8988T (cell line): ENCODE results near the gene LRMDA.
"Not testable (repeated sequence)": the region's sequence is repeated elsewhere in the genome, so short reads cannot be mapped to it uniquely, and the experiment has no call there.

Source experiments
- DNase-seq: peaks from one replicate; pipeline ENCODE4 v3.0.0; 2011

The LRMDA gene

DNA sequence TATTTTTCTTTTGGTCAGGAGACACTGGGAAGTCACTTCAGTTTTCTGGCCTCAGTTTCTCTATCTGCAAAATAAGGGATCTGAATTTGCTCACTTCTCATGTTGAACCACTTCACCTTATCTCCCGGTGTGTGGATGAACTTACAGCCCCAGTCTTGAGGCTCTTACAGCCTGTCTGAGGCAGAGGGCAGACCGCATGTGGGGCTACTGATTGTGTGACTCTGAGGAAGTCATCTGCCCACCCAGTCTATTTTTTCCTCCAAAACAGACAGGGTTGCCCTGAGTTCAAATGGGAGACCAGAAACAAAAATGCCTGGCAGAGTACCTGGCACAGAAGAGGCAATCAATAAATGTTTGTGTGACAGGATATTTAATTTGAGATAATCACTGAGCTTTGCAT, 78.3 kb downstream of the LRMDA start:
- no peak for DNase-seq

DNA sequence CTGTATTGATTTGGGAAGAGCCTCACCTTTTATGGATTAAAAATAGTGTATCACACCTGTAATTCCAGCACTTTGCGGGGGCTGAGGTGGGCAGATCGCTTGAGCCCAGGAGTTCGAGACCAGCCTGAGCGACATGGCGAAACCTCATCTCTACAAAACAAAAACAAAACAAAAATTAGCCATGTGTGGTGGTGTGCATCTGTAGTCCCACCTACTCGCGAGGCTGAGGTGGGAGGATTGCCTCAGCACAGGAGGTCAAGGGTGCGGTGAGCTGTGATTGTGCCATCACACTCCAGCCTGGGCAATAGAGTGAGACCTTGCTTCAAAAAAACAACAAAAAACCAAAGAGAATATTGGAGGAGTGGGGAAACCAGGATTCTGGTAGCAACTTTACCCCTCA, 79.6 kb downstream of the LRMDA start:
- no peak for DNase-seq

DNA sequence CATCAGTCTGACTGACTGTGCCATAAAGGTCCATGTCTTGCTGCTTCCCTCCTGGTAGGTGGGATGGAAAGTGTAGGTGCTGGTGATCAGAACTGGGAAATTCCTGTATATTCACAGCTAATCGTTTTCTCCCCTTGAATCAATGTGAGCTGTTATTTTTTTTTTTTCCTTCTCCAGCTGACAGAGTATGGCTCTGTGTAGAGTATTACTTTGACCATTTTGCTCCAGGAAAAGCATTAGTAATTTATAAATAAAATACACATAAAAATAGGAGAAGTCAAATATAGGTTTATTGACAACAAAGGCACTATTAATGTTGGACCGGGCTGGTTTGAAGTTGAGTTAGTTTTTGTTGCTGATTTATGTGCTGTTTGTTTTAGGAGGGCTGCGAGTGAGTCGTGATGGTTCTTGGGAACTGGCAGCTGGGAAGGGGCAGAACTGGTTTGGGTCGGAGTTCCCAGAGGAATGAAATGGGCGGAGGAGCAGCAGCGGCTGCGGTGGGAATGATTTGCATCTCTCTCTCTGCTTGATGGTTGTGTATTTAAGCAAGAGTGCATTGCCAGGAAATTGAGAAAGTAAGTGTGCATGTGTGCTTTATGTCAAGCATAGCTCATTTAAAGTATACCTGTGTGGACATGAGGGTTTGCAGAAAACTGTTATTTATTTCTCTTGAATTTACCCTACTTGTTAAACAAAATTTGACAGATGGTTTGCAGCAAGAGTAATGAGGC, 80.9 kb downstream of the LRMDA start:
- no peak for DNase-seq

DNA sequence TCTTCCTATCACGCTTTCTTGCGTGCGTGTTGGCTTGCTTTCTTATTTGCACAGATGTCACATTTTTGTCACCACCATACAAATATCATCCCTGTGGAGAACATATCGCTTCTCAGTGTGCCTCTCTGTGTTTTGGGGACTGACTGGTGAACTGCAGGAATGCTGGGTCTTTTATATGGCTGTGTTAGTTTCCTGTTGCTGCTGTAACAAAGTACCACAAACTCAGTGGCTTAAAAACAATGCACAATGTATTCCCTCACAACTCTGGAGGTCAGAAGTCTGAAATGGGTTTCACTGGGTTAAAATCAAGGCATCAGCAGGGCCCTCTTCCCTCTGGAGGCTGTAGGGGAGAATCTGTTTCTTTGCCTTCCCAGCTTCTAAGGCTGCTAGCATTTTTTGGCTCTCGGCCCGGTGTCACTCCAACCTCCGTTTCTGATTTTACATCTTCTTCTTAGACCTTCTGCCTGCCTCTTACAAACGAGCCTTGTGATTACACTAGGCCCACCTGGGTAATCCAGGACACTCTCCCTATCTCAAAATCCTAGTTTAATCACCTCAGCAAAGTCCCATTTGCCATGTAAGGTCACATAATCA, 82.0 kb downstream of the LRMDA start:
- DNase-seq = no peak

DNA sequence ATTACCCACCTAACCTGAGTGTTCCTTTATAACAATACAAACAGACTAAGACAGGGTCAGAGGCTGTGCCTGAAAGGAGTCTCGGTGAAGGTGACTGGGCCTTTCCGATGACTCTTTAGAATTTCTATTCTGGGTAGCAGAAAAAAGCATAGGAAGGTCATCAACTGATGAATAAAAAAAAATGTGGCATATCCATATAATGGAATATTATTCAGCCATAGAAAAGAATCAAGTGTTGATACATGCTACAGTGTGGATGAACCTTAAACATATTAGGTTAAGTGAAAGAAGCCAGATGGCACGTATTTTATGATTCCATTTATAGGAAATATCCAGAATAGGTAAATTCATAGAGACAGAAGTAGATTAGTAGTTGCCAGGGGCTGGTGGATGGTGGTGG, 83.4 kb downstream of the LRMDA start:
- no peak for DNase-seq

DNA sequence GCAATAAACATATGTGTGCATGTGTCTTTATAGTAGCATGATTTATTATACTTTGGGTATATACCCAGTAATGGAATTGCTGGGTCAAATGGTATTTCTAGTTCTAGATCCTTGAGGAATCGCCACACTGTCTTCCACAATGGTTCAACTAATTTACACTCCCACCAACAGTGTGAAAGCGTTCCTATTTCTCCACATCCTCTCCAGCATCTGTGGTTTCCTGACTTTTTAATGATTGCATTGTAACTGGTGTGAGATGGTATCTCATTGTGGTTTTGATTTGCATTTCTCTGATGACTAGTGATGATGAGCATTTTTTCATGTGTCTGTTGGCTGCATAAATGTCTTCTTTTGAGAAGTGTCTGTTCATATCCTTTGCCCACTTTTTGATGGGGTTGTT, 84.7 kb downstream of the LRMDA start:
- not testable (repeated sequence) for DNase-seq

DNA sequence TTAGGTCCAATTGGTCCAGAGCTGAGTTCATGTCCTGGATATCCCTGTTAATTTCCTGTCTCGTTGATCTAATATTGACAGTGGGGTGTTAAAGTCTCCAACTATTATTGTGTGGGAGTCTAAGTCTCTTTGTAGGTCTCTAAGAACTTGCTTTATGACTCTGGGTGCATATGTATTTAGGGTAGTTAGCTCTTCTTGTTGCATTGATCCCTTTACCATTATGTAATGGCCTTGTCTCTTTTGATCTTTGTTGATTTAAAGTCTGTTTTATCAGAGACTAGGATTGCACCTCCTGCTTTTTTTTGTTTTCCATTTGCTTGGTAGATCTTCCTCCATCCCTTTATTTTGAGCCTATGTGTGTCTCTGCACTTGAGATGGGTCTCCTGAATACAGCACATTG, 87.8 kb downstream of the LRMDA start:
- not testable (repeated sequence) for DNase-seq

DNA sequence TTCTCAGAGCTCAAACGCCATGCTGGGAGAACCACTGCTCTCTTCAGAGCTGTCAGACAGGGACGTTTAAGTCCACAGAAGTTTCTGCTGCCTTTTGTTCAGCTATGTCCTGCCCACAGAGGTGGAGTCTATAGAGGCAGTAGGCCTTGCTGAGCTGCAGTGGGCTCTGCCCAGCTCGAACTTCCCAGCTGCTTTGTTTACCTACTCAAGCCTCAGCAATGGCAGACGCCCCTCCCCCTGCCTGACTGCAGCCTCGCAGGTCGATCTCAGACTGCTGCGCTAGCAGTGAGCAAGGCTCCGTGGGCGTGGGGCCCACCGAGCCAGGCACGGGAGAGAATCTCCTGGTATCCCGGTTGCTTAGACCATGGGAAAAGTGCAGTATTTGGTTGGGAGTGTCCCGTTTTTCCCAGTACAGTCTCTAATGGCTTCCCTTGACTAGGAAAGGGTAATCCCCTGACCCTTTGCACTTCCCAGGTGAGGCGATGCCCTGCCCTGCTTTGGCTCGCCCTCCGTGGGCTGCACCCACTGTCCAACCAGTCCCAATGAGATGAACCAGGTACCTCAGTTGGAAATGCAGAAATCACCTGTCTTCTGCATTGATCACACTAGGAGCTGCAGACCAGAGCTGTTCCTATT, 89.9 kb downstream of the LRMDA start:
- not testable (repeated sequence) for DNase-seq

DNA sequence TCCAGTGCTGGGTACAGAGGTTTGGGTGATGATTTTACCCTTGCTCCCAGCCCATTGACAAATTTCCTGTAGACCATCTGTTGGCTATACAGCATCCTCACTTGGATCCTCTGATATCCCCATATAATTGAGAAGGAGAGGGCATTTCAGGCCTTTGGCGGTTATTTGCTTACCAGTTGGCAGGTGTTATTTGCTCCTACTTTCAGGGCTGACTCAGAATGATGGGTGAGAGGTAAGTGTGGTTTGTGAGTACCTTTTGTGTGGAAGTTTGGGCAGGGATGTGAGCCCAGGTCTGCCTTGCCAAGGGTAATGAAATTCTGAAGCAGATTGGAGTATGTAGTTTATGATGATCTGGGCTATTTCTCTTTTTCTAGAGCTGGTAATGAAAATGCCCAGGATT, 93.6 kb downstream of the LRMDA start:
- no peak for DNase-seq

DNA sequence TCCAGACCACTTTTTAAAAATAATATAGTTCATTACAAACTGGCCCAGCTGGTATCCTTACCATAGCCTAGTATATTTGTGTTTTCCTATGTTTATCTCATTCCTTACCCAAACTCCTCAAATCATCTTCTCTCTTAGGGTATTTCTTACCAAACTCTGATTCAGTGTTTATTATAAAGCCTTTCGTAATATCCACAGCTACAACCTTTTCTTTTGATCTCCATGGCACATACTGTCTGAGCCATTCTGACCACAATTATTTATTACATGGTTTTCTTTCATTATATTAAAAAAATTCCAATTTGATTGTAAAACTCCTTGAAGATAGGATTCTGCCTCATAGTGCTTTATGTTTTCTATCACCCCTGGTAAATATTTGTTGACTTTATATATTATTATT, 94.2 kb downstream of the LRMDA start:
- DNase-seq = no peak

DNA sequence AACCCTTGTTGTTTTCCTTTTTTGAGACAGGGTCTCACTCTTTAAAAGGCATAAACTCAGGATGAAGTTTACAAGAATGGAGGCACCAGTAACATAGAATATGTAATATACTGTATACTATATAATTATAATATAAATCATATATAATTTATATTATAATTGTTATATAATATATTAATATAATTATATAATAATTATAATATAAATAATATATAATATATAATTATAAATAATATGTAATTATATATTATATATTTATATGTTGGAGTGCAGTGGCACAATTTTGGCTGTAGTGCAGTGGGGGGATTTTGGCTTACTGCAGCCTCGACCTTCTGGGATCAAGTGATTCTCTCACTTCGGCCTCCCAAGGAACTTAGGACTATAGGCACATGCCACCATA, 96.1 kb downstream of the LRMDA start:
- no peak for DNase-seq

DNA sequence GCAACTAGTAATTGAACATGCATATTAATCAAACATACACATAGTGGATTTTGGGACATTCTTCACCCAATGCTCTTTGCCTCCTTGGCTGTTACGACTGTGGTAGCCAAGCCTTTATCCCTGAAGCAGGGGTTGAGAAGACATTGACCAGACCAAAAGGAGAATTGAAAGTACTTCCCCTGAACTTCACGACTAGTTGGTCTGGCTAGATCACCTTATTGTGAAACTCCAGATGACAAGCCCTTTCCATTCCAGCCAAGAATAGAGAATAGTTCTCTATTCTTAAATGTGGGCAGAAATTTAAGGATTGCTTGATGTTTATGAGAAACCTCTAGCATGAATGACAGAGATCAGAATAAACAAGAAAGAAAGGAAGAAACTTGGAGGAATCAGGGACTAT, 97.0 kb downstream of the LRMDA start:
- DNase-seq = no peak

DNA sequence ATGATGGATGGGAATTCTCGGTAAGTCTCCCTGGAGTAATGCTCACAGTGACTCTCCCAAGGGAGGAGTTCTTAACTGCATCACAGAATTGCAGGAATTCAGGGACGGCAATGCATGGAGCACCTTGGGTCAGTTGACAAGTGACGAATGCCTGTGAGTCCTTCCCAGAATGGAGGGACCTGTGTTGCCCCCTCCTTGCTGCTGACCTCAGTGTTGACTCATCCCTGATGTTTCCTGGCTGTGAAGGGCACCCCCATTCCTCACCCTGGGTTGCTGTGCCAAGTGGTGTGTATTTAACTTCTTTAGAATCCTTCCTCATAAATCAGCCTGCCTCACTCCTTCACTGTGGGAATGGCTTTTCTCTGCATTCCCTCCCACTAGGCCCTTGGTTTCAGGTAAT, 98.9 kb downstream of the LRMDA start:
- DNase-seq = no peak

DNA sequence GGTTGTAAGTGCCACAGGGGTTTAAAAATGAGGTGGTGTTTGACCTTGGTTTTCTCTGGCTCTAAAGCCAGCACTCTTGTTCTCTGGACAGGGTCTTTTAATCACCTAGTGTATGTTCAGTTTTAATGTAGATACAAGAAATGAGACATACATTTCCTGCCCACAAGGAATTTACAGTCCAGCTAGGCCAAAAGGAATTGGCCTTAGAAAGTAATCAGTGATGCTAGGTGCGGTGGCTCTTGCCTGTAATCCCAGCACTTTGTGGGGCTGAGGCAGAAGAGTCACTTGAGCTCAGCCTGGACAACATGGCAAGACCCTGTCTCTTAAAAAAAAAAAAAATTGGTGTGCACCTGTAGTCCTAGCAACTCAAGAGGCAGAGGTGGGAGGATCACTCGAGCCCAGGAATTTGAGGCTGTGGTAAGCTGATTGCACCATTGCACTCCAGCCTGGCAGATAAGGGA, 100.2 kb downstream of the LRMDA start:
- DNase-seq = no peak

DNA sequence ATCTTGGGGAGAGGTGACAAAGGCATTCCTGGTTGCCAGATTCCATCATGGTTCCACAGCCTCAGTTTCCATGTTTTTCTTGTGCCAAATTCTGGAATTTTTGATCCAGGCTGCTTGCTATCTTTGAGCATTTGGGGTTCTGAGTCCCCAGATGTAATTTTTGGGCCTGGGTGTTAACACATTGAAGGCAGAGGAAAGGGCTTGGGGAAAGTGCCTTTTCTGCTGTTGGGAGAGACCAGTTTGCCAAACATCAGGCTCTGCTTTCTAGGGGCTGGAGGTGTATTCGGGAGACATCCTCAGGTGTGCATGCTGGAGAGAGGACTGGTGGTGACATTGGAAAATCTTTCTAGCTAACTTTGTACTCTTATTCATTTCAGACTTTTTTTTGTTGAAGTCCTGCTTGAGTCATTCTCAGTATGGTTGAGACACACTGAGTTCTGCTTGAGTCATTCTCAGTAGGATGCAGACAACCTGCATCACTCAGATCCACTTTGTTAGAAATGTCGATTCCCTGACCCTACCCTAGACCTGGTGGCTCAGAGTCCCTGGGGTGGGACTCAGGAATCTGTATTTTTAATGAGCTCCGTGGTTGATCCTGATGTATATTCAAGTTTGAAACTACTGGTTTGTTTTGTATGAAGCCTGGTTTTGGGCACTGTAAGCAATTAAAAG, 101.0 kb downstream of the LRMDA start:
- DNase-seq = no peak

DNA sequence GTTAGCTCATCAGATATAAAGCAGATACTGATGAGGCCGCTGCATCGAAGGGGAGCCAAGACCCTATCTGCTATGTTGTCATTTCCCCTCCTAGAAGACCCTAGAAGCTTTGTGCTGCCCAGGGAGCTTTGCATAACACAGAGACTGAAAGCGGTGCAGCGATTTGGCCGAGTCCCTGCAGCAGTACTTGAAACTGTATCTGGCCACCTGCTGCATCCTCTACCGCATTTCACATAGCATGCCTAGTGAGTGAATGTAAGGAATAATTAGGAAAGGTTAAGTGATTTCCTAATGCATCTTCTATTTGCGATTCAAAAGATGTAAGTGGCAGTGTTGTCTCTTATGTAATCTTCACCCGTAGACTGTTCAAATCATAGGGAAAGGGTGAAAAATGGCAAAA, 106.7 kb downstream of the LRMDA start:
- DNase-seq = no peak

DNA sequence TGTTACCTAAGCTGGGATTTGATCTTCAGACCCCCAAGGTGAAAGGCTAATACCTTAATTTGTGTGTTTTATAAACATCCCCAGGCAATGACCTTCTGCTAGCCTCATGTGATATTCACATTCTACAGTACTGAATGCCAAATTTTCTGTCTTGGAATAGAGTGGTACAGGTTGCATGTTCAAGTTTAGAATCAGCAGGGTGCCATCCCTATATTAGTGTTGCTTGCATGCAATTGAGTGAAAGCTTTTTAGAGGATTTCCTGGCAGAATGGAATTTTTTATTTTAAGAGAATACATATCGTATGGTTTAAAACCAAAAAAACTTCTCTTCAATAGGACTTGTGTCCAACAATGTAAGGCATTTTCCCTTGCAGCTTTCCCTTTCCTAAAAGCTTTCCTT, 107.3 kb downstream of the LRMDA start:
- no peak for DNase-seq

DNA sequence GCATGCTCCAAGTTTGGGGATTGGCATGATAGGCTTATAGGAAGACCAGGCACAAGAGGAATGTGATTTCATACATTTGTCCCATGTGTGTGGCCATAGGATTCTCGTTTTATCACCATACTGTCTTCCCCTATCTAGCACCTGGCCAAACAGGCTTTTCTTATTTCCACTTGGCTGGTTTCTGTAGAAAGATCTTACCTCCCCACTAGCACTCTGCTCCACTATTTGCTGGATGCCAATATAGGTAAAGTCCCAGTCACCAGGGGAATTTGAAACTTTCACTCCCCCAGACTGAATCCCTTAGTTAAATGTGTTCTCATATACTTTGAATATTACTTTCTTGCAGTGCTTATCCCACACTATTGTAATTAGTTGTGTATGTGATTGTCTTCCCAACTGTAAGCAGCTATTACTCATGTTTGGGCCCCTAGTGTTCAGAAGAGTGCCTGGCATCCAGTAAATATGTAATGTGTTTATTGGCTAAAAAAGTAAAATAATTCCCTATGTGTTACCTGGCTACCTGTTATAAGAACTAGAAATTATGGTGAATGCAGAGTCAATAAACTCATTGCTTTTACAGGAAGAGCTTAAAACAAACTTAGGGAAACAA, 109.0 kb downstream of the LRMDA start:
- no peak for DNase-seq

DNA sequence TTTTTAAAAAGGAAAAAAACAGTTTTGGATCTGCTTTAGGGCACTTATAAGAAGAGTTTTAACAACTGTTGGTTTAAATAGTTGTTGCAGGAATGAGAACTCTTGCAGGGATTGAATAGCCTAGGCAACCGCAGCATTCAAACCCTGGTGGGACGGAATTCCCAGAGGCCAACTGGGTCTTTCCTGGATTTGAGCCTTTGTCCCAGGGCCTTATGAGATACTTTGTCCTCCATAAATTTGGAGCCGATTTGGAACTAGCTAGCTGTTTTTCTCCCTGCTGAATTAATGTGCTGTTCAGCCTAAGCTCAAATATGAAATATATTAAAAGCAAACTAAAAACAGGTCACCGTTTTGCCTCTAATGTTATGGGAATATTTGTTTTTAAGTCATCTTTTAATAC, 109.6 kb downstream of the LRMDA start:
- DNase-seq = no peak

DNA sequence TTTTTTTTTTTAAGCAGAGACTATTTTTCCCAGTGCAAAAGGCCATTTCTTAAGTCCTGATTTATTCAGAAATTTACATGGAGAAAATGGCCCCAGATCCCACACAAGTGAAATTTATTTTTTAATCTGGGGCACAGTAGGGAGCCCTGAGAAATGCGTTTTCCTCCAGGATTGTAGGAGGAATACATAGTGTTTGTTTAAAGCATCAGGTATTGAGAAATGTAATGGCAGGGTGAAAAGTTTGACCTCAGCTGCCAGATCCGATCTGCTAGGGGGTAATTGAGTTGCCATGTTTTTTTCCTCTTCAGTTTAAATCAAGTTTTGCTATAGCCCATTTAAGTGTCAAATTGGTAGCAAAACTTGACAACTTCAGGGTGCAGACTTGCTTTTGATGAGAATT, 110.0 kb downstream of the LRMDA start:
- no peak for DNase-seq

DNA sequence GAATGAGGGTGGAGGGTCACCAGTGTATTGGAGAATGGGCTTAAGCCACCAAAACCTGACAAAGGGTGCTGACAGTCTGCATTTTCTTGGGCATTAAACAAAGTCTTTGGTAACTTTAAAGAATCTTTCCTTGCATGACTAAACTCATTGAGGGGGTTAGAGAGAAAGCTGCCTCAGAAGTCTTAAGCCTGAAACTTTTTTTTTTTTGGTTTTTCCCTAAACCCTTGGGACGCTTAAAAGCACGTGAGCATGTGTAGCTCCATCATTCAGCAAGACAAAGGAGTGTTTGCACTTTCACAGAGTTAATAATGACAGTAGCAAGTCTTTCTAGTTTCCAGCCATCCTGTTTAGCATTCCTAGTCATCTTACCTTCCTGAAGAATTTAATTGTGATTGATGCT, 110.7 kb downstream of the LRMDA start:
- DNase-seq = no peak

DNA sequence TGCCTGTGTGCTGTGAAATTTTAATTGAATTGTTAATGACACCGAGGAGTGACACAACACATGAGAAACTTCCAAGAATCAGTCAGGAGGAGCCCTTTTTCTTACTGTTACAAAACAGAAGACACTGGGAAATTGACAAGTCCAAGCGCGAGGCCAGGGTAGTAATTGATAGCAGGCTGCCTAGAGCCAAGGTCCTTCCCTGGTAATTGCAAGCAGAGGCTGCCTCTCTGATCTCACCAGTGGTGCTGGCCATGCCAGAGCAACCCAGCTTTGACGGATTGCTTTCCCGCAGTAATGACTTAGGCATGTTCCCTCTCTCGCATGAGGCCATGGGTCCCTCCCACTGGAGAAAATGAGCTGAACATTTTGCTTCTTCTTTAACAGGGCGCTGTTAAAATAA, 111.5 kb downstream of the LRMDA start:
- DNase-seq = no peak

DNA sequence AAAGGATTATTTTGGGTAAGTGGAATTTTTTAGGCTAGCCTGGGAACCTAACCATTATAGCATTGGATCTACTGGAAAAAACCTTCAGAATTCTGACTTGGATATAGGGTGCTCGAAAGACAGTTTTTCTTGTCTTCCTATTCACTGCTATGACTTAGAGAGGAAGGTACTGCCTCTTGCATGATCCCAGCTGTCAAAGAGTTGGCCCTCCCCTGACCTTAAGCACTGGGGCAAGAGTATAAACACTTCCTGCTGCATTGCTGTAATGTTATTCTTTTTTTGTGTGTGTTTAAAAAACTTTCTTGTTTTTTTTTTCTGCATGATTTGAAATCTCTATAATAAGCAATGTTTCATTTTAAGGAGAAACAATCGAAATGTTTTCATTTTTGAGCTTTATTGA, 113.0 kb downstream of the LRMDA start:
- no peak for DNase-seq
